ENCODE measurements around the gene SMARCAL1. TPM values are rescaled to one million over a fixed set of nuclear protein-coding genes. Genes with fewer than 3 reads are reported as not detected.

SMARCAL1 gene
- total and polyA plus RNA-seq, 9 of the 15 experiments (the other 6 are each of a cell fraction or from before 2014, with no cell fraction given) = 8.2 to 27.9 (median 12.4) TPM

DNA sequence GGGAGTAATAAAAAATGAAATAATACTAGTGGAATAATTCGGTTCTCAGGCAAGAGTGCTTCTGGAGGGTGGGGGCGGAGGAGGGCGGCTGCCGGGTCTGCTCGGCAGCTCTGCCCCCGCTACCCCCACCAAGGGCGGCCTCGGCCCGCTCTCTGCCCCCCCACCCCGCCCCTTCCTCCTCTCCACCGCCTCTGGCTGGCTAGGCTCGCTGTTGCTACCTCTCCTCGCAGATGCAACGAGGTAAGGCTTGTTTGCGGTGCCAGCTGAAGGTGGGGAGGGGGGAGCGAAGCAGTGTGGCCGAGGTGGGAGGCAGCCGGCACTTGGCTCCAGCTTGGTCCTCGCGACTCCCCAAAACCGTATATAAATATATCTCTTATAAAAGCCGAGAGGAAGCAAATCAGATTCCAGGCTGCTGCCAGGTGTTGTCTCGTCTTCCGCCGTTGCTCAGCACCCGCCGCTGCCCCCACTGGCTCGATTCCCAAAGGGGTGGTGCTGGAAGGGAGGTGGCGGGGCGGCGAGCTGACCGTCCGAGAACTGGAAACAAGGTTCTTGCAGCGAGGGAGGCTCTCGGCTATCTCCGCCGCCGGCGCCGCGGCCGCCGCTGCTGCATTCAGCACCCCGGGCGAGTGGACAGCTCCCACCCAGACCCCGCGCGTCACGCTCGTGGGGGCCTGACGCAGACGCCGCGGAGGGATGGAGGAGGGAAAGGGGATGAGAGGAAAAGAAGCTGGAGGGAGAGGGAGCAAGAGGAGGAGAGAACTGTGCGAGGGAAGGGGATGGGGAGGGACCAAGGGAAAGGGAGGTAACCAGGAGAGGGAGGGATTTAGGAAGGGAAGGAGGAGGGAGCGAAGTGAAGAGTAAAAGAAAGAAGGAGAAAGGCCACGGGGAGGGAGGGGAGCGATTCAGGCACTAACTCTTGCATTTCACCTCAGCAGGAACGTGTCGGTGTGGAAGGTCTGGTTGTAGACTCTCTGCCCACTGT lies 40.3 kb upstream of the SMARCAL1 start, which contains the start of gene MARCHF4 (continued):
- TF ChIP-seq, protein P1, sequence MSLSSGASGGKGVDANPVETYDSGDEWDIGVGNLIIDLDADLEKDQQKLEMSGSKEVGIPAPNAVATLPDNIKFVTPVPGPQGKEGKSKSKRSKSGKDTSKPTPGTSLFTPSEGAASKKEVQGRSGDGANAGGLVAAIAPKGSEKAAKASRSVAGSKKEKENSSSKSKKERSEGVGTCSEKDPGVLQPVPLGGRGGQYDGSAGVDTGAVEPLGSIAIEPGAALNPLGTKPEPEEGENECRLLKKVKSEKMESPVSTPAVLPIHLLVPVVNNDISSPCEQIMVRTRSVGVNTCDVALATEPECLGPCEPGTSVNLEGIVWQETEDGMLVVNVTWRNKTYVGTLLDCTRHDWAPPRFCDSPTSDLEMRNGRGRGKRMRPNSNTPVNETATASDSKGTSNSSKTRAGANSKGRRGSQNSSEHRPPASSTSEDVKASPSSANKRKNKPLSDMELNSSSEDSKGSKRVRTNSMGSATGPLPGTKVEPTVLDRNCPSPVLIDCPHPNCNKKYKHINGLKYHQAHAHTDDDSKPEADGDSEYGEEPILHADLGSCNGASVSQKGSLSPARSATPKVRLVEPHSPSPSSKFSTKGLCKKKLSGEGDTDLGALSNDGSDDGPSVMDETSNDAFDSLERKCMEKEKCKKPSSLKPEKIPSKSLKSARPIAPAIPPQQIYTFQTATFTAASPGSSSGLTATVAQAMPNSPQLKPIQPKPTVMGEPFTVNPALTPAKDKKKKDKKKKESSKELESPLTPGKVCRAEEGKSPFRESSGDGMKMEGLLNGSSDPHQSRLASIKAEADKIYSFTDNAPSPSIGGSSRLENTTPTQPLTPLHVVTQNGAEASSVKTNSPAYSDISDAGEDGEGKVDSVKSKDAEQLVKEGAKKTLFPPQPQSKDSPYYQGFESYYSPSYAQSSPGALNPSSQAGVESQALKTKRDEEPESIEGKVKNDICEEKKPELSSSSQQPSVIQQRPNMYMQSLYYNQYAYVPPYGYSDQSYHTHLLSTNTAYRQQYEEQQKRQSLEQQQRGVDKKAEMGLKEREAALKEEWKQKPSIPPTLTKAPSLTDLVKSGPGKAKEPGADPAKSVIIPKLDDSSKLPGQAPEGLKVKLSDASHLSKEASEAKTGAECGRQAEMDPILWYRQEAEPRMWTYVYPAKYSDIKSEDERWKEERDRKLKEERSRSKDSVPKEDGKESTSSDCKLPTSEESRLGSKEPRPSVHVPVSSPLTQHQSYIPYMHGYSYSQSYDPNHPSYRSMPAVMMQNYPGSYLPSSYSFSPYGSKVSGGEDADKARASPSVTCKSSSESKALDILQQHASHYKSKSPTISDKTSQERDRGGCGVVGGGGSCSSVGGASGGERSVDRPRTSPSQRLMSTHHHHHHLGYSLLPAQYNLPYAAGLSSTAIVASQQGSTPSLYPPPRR (CRISPR knock-in tag; IDR thresholded peaks at IDR 0.05; ENCODE audit: borderline replicate concordance) = no peak
- TF ChIP-seq, protein P2, sequence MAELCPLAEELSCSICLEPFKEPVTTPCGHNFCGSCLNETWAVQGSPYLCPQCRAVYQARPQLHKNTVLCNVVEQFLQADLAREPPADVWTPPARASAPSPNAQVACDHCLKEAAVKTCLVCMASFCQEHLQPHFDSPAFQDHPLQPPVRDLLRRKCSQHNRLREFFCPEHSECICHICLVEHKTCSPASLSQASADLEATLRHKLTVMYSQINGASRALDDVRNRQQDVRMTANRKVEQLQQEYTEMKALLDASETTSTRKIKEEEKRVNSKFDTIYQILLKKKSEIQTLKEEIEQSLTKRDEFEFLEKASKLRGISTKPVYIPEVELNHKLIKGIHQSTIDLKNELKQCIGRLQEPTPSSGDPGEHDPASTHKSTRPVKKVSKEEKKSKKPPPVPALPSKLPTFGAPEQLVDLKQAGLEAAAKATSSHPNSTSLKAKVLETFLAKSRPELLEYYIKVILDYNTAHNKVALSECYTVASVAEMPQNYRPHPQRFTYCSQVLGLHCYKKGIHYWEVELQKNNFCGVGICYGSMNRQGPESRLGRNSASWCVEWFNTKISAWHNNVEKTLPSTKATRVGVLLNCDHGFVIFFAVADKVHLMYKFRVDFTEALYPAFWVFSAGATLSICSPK (IDR thresholded peaks at IDR 0.05; ENCODE audit: borderline replicate concordance) = no peak
- TF ChIP-seq CBX1 (IDR thresholded peaks at IDR 0.05; ENCODE audit: low read depth) (no peak), MTA1 (IDR thresholded peaks at IDR 0.05; ENCODE audit: borderline replicate concordance) (no peak), PTTG1 (tag; IDR thresholded peaks at IDR 0.05; ENCODE audit: low read depth) (no peak), GTF2F1 (IDR thresholded peaks at IDR 0.05; ENCODE audit: low read depth, low read length) (no peak), ZEB2 (IDR thresholded peaks at IDR 0.05) (no peak), NR2C1 (IDR thresholded peaks at IDR 0.05) (no peak), NR2C1 (tag; IDR thresholded peaks at IDR 0.05) (no peak), SMARCA5 (IDR thresholded peaks at IDR 0.05) (no peak)
- TF ChIP-seq, protein P3, sequence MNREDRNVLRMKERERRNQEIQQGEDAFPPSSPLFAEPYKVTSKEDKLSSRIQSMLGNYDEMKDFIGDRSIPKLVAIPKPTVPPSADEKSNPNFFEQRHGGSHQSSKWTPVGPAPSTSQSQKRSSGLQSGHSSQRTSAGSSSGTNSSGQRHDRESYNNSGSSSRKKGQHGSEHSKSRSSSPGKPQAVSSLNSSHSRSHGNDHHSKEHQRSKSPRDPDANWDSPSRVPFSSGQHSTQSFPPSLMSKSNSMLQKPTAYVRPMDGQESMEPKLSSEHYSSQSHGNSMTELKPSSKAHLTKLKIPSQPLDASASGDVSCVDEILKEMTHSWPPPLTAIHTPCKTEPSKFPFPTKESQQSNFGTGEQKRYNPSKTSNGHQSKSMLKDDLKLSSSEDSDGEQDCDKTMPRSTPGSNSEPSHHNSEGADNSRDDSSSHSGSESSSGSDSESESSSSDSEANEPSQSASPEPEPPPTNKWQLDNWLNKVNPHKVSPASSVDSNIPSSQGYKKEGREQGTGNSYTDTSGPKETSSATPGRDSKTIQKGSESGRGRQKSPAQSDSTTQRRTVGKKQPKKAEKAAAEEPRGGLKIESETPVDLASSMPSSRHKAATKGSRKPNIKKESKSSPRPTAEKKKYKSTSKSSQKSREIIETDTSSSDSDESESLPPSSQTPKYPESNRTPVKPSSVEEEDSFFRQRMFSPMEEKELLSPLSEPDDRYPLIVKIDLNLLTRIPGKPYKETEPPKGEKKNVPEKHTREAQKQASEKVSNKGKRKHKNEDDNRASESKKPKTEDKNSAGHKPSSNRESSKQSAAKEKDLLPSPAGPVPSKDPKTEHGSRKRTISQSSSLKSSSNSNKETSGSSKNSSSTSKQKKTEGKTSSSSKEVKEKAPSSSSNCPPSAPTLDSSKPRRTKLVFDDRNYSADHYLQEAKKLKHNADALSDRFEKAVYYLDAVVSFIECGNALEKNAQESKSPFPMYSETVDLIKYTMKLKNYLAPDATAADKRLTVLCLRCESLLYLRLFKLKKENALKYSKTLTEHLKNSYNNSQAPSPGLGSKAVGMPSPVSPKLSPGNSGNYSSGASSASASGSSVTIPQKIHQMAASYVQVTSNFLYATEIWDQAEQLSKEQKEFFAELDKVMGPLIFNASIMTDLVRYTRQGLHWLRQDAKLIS (CRISPR knock-in tag; IDR thresholded peaks at IDR 0.05) = peak; percentile 91
- TF ChIP-seq, protein P4, sequence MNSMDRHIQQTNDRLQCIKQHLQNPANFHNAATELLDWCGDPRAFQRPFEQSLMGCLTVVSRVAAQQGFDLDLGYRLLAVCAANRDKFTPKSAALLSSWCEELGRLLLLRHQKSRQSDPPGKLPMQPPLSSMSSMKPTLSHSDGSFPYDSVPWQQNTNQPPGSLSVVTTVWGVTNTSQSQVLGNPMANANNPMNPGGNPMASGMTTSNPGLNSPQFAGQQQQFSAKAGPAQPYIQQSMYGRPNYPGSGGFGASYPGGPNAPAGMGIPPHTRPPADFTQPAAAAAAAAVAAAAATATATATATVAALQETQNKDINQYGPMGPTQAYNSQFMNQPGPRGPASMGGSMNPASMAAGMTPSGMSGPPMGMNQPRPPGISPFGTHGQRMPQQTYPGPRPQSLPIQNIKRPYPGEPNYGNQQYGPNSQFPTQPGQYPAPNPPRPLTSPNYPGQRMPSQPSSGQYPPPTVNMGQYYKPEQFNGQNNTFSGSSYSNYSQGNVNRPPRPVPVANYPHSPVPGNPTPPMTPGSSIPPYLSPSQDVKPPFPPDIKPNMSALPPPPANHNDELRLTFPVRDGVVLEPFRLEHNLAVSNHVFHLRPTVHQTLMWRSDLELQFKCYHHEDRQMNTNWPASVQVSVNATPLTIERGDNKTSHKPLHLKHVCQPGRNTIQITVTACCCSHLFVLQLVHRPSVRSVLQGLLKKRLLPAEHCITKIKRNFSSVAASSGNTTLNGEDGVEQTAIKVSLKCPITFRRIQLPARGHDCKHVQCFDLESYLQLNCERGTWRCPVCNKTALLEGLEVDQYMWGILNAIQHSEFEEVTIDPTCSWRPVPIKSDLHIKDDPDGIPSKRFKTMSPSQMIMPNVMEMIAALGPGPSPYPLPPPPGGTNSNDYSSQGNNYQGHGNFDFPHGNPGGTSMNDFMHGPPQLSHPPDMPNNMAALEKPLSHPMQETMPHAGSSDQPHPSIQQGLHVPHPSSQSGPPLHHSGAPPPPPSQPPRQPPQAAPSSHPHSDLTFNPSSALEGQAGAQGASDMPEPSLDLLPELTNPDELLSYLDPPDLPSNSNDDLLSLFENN (IDR thresholded peaks at IDR 0.05; ENCODE audit: low read depth in 2 of 2, low read length in 2 of 2) = no peak

Data from K562 (cell line).